Astrocyte (in vitro differentiated cells and primary cell): ENCODE results near the gene GBX1. TPM values are rescaled to one million over a fixed set of nuclear protein-coding genes. Genes with fewer than 3 reads are reported as not detected.
A peak's percentile ranks its signal among the peaks of the same experiment; 100 is the strongest.

Experiments
- DNase-seq: peaks from one replicate; pipeline ENCODE4 v3.0.0-alpha.2; 2010; ENCODE audit warnings: low read depth
- FAIRE-seq: peaks from 2 replicates; lab custom pipeline; 2011; peaks lifted over from hg19 to GRCh38; lab: Jason Lieb, UNC
- H2AFZ ChIP-seq: 2 replicates; pipeline ENCODE4 v1.6.0; 2012; ENCODE audit warnings: low read depth, low read length, inconsistent platforms
- H3K27ac ChIP-seq: 2 replicates; pipeline ENCODE4 v1.5.1; 2011; ENCODE audit warnings: low read depth, low read length, inconsistent platforms
- H3K27me3 ChIP-seq: 2 replicates; pipeline ENCODE4 v1.6.0; 2011; ENCODE audit warnings: low read length, inconsistent platforms; ENCODE audit not compliant: insufficient read depth
- H3K36me3 ChIP-seq: 2 replicates; pipeline ENCODE4 v1.5.1; 2011; ENCODE audit warnings: low read length, inconsistent platforms; ENCODE audit not compliant: insufficient read depth
- H3K4me1 ChIP-seq: 2 replicates; pipeline ENCODE4 v1.5.1; 2011; ENCODE audit warnings: low read length, inconsistent platforms; ENCODE audit not compliant: insufficient read depth
- H3K4me2 ChIP-seq: 2 replicates; pipeline ENCODE4 v1.6.0; 2012; ENCODE audit warnings: low read length, inconsistent platforms
- H3K4me3 ChIP-seq: 2 replicates; pipeline ENCODE4 v1.5.1; 2011; ENCODE audit warnings: low read depth, mild to moderate bottlenecking, low read length, inconsistent platforms; ENCODE audit not compliant: insufficient read depth
- H3K79me2 ChIP-seq: 2 replicates; pipeline ENCODE4 v1.6.0; 2012; ENCODE audit warnings: mild to moderate bottlenecking, low read length, inconsistent platforms; ENCODE audit not compliant: insufficient read depth
- H3K9ac ChIP-seq: 2 replicates; pipeline ENCODE4 v1.6.0; 2012; ENCODE audit warnings: mild to moderate bottlenecking, low read length, inconsistent platforms
- H3K9me3 ChIP-seq: 2 replicates; pipeline ENCODE4 v1.5.1; 2012; ENCODE audit warnings: low read depth, mild to moderate bottlenecking, low read length, inconsistent platforms; ENCODE audit not compliant: insufficient read depth
- H4K20me1 ChIP-seq: 2 replicates; pipeline ENCODE4 v1.6.0; 2012; ENCODE audit warnings: low read length, inconsistent platforms; ENCODE audit not compliant: insufficient read depth
- H3K27ac Mint-ChIP-seq: one replicate; pipeline ENCODE4 v1.8.0; 2021; ENCODE audit warnings: mild to moderate bottlenecking, mixed read lengths; ENCODE audit not compliant: unreplicated experiment
- H3K27me3 Mint-ChIP-seq: one replicate; pipeline ENCODE4 v1.8.0; 2021; ENCODE audit warnings: low read depth, mixed read lengths; ENCODE audit not compliant: unreplicated experiment
- H3K36me3 Mint-ChIP-seq: one replicate; pipeline ENCODE4 v1.8.0; 2021; ENCODE audit warnings: low read depth, mixed read lengths; ENCODE audit not compliant: unreplicated experiment
- H3K4me1 Mint-ChIP-seq: one replicate; pipeline ENCODE4 v1.8.0; 2021; ENCODE audit warnings: low read depth, mixed read lengths; ENCODE audit not compliant: unreplicated experiment
- H3K4me3 Mint-ChIP-seq: one replicate; pipeline ENCODE4 v1.8.0; 2021; ENCODE audit warnings: mild to moderate bottlenecking, moderate library complexity, mixed read lengths; ENCODE audit not compliant: unreplicated experiment
- H3K9me3 Mint-ChIP-seq: one replicate; pipeline ENCODE4 v1.8.0; 2021; ENCODE audit warnings: mild to moderate bottlenecking, mixed read lengths; ENCODE audit not compliant: unreplicated experiment
- CTCF ChIP-seq: IDR thresholded peaks from 2 replicates; pipeline ENCODE4 v1.5.1; 2011; ENCODE audit warnings: low read depth, mild to moderate bottlenecking, inconsistent platforms, low read length, moderate library complexity; ENCODE audit not compliant: insufficient read depth
- EZH2 ChIP-seq: IDR thresholded peaks from 2 replicates; pipeline ENCODE4 v1.6.1; 2012; ENCODE audit warnings: mild to moderate bottlenecking, low read length, inconsistent platforms; ENCODE audit not compliant: insufficient read depth
- total RNA-seq: library from RNA; stranded (reverse); gene quantifications from 2 replicates; pipeline ENCODE4 v1.2.1, GENCODE V29; 2021

GBX1 gene
- total RNA-seq, 1 donor from 2014 or later: not detected

GRCh38 chr7:151115836-151116418 lies 51.6 kb downstream of the GBX1 start:
- Histone ChIP-seq H3K27me3 (no peaks in the 10 kb centered on the region), H4K20me1 (peaks cover 78% of the 10 kb centered on the region), H3K4me2 (peak overlapping the region; percentile 79), H3K36me3 (no peaks in the 10 kb centered on the region), H3K79me2 (peaks cover 59% of the 10 kb centered on the region), H2AFZ (no peak overlapping the region), H3K4me1 (peaks cover 30% of the 10 kb centered on the region), H3K4me3 (peak overlapping the region; percentile 44), H3K27ac (no peak overlapping the region), H3K9ac (peak overlapping the region; percentile 5), H3K9me3 (no peaks in the 10 kb centered on the region)
- H3K27me3 Mint-ChIP-seq: no peaks in the 10 kb centered on the region
- H3K36me3 Mint-ChIP-seq: peaks cover 12% of the 10 kb centered on the region
- FAIRE-seq (no peak), DNase-seq (no peak)
- peak overlapping the region; percentile 81 for H3K27ac Mint-ChIP-seq
- no peaks in the 10 kb centered on the region for H3K9me3 Mint-ChIP-seq
- H3K4me1 Mint-ChIP-seq: peaks cover 29% of the 10 kb centered on the region
- TF ChIP-seq EZH2: no peak
- no peak for TF ChIP-seq CTCF
- peak overlapping the region; percentile 86 for H3K4me3 Mint-ChIP-seq

- H3K36me3 ChIP-seq: no peaks in the 10 kb centered on the region
- peaks cover 79% of the 10 kb centered on the region for H4K20me1 ChIP-seq
- H3K4me1 Mint-ChIP-seq: peaks cover 32% of the 10 kb centered on the region
- H3K27ac ChIP-seq: no peak overlapping the region
- H3K9me3 Mint-ChIP-seq: no peaks in the 10 kb centered on the region
- TF ChIP-seq CTCF (no peak), EZH2 (no peak)
- H3K9me3 ChIP-seq: no peaks in the 10 kb centered on the region
- peak overlapping the region; percentile 79 for H3K4me2 ChIP-seq
- H3K36me3 Mint-ChIP-seq: peaks cover 12% of the 10 kb centered on the region
- no peaks in the 10 kb centered on the region for H3K27me3 ChIP-seq
- no peaks in the 10 kb centered on the region for H3K27me3 Mint-ChIP-seq
- H3K4me3 Mint-ChIP-seq: peak overlapping the region; percentile 86
- no peak overlapping the region for H2AFZ ChIP-seq
- H3K79me2 ChIP-seq: peaks cover 65% of the 10 kb centered on the region
- peak overlapping the region; percentile 81 for H3K27ac Mint-ChIP-seq
- H3K4me3 ChIP-seq: peak overlapping the region; percentile 44
- FAIRE-seq: no peak
- H3K4me1 ChIP-seq: peaks cover 30% of the 10 kb centered on the region
- peak overlapping the region; percentile 5 for H3K9ac ChIP-seq
- no peak for DNase-seq
These were observed 52.2 kb downstream of the GBX1 start for GRCh38 chr7:151115121-151115835.
